PC-9 (cell line): ENCODE results near the gene KIF1C. TPM values are rescaled to one million over a fixed set of nuclear protein-coding genes. Genes with fewer than 3 reads are reported as not detected.

Source experiments
- BruUV-seq: library from RNA; stranded (reverse); fragments of 400-500 nt; replicated peaks from 2 replicates; lab custom pipeline; 2021; lab: Mats Ljungman, UMichigan
- CTCF ChIA-PET: fragments of 300-600 bp; sonication (Branson Sonifier 250); formaldehyde crosslinking; loops from one replicate; lab custom pipeline; 2022; ENCODE audit warnings: antibody characterized with exemption; lab: Charles Lee
- POLR2A ChIA-PET: fragments of 300-600 bp; sonication (Branson Sonifier 250); formaldehyde crosslinking; loops from one replicate; lab custom pipeline; 2022; ENCODE audit warnings: antibody characterized with exemption; ENCODE audit not compliant: unreplicated experiment; lab: Charles Lee
- DNase-seq, 2 experiments: peaks; one replicate each; pipeline versions ENCODE4 v3.0.0 to v3.0.0-alpha.2; 2015 to 2022; ENCODE audit warnings: mixed read lengths in 1 of 2
- H2AFZ ChIP-seq: fragments of 200-600 bp; sonication (generic); 2 replicates; pipeline ENCODE4 v1.8.1; 2017; ENCODE audit warnings: antibody characterized with exemption
- H3F3A ChIP-seq: fragments of 200-600 bp; sonication (generic); 2 replicates; pipeline ENCODE4 v1.8.1; 2017; ENCODE audit warnings: antibody characterized with exemption, mild to moderate bottlenecking, low read depth; ENCODE audit not compliant: insufficient read depth
- H3K27ac ChIP-seq: fragments of 200-600 bp; sonication (generic); 2 replicates; pipeline ENCODE4 v1.6.1; 2016; ENCODE audit warnings: mixed run types
- H3K27me3 ChIP-seq: fragments of 200-600 bp; sonication (generic); 2 replicates; pipeline ENCODE4 v1.6.1; 2016; ENCODE audit warnings: low read depth, mixed run types; ENCODE audit not compliant: insufficient read depth
- H3K36me3 ChIP-seq: fragments of 200-600 bp; sonication (generic); 2 replicates; pipeline ENCODE4 v1.6.1; 2016; ENCODE audit warnings: low read depth, mixed run types
- H3K4me1 ChIP-seq: fragments of 200-600 bp; sonication (generic); replicated peaks from 2 replicates; pipeline ENCODE4 v1.6.1; 2016; ENCODE audit warnings: mixed run types; ENCODE audit not compliant: insufficient read depth
- H3K4me2 ChIP-seq: fragments of 200-600 bp; sonication (generic); 2 replicates; pipeline ENCODE4 v1.6.1; 2017; ENCODE audit warnings: mixed run types
- H3K4me3 ChIP-seq: fragments of 200-600 bp; sonication (generic); 2 replicates; pipeline ENCODE4 v1.6.1; 2016; ENCODE audit warnings: mixed run types
- H3K79me2 ChIP-seq: fragments of 200-600 bp; sonication (generic); 2 replicates; pipeline ENCODE4 v1.6.1; 2017; ENCODE audit warnings: low read depth, mixed run types
- H3K9me2 ChIP-seq: fragments of 200-600 bp; sonication (generic); 2 replicates; pipeline ENCODE4 v1.8.1; 2017; ENCODE audit warnings: mild to moderate bottlenecking; ENCODE audit not compliant: insufficient read depth
- H3K9me3 ChIP-seq: fragments of 200-600 bp; sonication (generic); 2 replicates; pipeline ENCODE4 v1.8.1; 2016; ENCODE audit warnings: low read depth; ENCODE audit not compliant: insufficient read depth
- H4K20me1 ChIP-seq: fragments of 200-600 bp; sonication (generic); 2 replicates; pipeline ENCODE4 v1.8.1; 2017; ENCODE audit not compliant: insufficient read depth
- CTCF ChIP-seq: fragments of 200-600 bp; sonication (generic); conservative IDR thresholded peaks from 2 replicates; pipeline ENCODE4 v1.6.1; 2017; ENCODE audit warnings: mixed run types, antibody characterized with exemption, mild to moderate bottlenecking, moderate library complexity
- EZH2 ChIP-seq: fragments of 200-600 bp; sonication (generic); IDR thresholded peaks from 2 replicates; pipeline ENCODE4 v1.8.0; 2017; ENCODE audit warnings: antibody characterized with exemption, low read depth
- intact Hi-C: fragments of 100-400 bp; cut with micrococcal nuclease; formaldehyde crosslinking; loops from one replicate; pipeline ENCODE4 v1.10.0; 2022; ENCODE audit not compliant: unreplicated experiment
- total RNA-seq: library from RNA; stranded (reverse); gene quantifications from 2 replicates; pipeline ENCODE4 v1.2.3, GENCODE V29; 2021

KIF1C gene
- total RNA-seq, 1 experiment from 2014 or later, result 215 TPM

DNA sequence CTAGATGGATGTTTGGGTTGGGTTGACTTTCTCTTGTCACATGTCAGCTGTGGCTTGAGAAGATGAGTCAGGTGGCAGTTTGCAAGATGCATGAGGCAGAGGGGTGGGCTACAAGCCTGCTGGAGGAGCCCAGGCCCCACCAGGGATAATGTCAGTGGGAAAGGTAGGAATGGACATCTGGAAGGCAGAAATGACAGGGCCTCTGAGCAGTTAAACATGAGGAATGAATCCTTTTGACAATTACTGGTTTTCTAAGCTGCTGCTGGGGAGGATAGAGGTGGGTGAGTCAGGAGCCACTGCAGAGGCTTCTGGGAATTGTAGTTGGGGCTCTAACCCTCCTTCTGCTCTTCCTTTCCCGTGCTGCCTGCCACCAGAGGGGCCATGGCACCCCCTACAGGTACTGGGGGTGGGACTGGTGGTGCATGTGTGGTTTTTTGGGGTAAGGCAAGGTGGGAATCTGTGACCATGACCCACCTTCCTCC, 21.8 kb downstream of the KIF1C start:
- Histone ChIP-seq H3K36me3 (0 out of 2 replicates have a peak, but pooled peaks cover 7% of the 10 kb centered on the region), H3K27ac (no peak overlapping the region), H3K4me1 (no peaks in the 10 kb centered on the region), H3K79me2 (no peaks in the 10 kb centered on the region), H4K20me1 (no peaks in the 10 kb centered on the region), H3K4me2 (no peak overlapping the region), H3K9me3 (no peaks in the 10 kb centered on the region), H2AFZ (no peak overlapping the region), H3K4me3 (no peak overlapping the region), H3F3A (no peaks in the 10 kb centered on the region), H3K27me3 (no peaks in the 10 kb centered on the region), H3K9me2 (no peaks in the 10 kb centered on the region)
- no peak for TF ChIP-seq CTCF
- no peak for TF ChIP-seq EZH2
- CTCF ChIA-PET, result interaction anchor here (0.6 kb wide), 1 partner anchor 44 kb away, joined by 4 read pairs; no protein-coding TSS in a partner anchor
- intact Hi-C loops, result no loop called here
- no peak for DNase-seq
- no TSS peak for BruUV-seq
- POLR2A ChIA-PET, result no interaction called here

DNA sequence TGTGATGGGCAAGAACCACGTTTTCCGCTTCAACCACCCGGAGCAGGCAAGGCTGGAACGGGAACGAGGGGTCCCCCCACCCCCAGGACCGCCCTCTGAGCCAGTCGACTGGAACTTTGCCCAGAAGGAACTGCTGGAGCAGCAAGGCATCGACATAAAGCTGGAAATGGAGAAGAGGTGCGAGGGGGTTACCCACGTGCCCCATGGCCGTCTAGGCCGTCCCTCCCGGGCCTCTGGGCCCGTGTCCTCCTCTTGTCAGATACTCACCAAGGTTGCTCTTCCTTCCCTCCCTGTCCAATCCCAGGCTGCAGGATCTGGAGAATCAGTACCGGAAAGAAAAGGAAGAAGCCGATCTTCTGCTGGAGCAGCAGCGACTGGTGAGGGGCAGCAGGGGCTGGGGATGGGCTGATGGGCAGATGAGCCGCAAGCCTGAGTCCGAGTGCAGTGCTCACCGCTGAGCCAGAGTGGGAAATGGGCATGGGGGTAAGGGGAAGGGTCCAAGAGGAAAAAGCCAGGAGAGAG, 22.8 kb downstream of the KIF1C start:
- ChIA-PET POLR2A (no interaction called here), CTCF (no interaction called here)
- TF ChIP-seq EZH2, result no peak
- TF ChIP-seq CTCF, result no peak
- H2AFZ ChIP-seq, result no peak overlapping the region
- no TSS peak for BruUV-seq
- H3K4me3 ChIP-seq, result no peak overlapping the region
- H3K27ac ChIP-seq, result no peak overlapping the region
- H3K4me1 ChIP-seq, result 0 out of 2 replicates have a peak, but pooled peaks cover 4% of the 10 kb centered on the region
- H3K9me3 ChIP-seq, result no peaks in the 10 kb centered on the region
- H3K9me2 ChIP-seq, result no peaks in the 10 kb centered on the region
- H3K27me3 ChIP-seq, result no peaks in the 10 kb centered on the region
- no peak for DNase-seq
- 0 out of 2 replicates have a peak, but pooled peaks cover 7% of the 10 kb centered on the region for H3K36me3 ChIP-seq
- H3K79me2 ChIP-seq, result no peaks in the 10 kb centered on the region
- peaks cover 10% of the 10 kb centered on the region; the same call in 1 of the 2 replicates for H3F3A ChIP-seq
- intact Hi-C loops, result no loop called here
- H3K4me2 ChIP-seq, result no peak overlapping the region
- no peaks in the 10 kb centered on the region for H4K20me1 ChIP-seq

DNA sequence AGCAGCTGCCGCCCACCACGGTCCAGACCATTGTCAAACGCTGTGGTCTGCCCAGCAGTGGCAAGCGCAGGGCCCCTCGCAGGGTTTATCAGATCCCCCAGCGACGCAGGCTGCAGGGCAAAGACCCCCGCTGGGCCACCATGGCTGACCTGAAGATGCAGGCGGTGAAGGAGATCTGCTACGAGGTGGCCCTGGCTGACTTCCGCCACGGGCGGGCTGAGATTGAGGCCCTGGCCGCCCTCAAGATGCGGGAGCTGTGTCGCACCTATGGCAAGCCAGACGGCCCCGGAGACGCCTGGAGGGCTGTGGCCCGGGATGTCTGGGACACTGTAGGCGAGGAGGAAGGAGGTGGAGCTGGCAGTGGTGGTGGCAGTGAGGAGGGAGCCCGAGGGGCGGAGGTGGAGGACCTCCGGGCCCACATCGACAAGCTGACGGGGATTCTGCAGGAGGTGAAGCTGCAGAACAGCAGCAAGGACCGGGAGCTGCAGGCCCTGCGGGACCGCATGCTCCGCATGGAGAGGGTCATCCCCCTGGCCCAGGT, 24.5 kb downstream of the KIF1C start:
- BruUV-seq, result no TSS peak
- Histone ChIP-seq H3K27me3 (no peaks in the 10 kb centered on the region), H3K4me2 (no peak overlapping the region), H3K79me2 (no peaks in the 10 kb centered on the region), H4K20me1 (no peaks in the 10 kb centered on the region), H3K27ac (no peak overlapping the region), H2AFZ (no peak overlapping the region), H3K9me3 (no peaks in the 10 kb centered on the region), H3K4me1 (peaks cover 12% of the 10 kb centered on the region; the same call in 1 of the 2 replicates), H3F3A (peaks cover 19% of the 10 kb centered on the region; the same call in 1 of the 2 replicates), H3K36me3 (0 out of 2 replicates have a peak, but pooled peaks cover 7% of the 10 kb centered on the region), H3K4me3 (no peak overlapping the region), H3K9me2 (no peaks in the 10 kb centered on the region)
- CTCF ChIA-PET, result no interaction called here
- TF ChIP-seq CTCF, result no peak
- no peak for TF ChIP-seq EZH2
- POLR2A ChIA-PET, result no interaction called here
- intact Hi-C loops, result no loop called here
- no peak for DNase-seq
